Activated CD4-positive, alpha-beta T cell treated with anti-CD3 and anti-CD28 coated beads, Interleukin-2, amount 50 U/mL, for 1 hour (primary cell): ENCODE measurements around the gene GATAD2B.
A peak's percentile ranks its signal among the peaks of the same experiment; 100 is the strongest.
"Not testable (repeated sequence)": the region's sequence is repeated elsewhere in the genome, so short reads cannot be mapped to it uniquely, and the experiment has no call there.

Experiments
- DNase-seq: peaks from one replicate; pipeline ENCODE4 v3.0.0-alpha.2; 2020

Gene GATAD2B

GRCh38 chr1:153776352-153776751, 146.4 kb downstream of the GATAD2B start:
- DNase-seq = no peak

- peak; percentile 61 for DNase-seq
These were observed 147.1 kb downstream of the GATAD2B start for GRCh38 chr1:153775458-153776327.

- DNase-seq = no peak
These were observed 147.9 kb downstream of the GATAD2B start, which contains the start of gene SLC27A3 for GRCh38 chr1:153774780-153775457. Gene SLC27A3 (plus strand): TSS chr1:153775407. CDS start chr1:153775498, 91 bp downstream.

DNA sequence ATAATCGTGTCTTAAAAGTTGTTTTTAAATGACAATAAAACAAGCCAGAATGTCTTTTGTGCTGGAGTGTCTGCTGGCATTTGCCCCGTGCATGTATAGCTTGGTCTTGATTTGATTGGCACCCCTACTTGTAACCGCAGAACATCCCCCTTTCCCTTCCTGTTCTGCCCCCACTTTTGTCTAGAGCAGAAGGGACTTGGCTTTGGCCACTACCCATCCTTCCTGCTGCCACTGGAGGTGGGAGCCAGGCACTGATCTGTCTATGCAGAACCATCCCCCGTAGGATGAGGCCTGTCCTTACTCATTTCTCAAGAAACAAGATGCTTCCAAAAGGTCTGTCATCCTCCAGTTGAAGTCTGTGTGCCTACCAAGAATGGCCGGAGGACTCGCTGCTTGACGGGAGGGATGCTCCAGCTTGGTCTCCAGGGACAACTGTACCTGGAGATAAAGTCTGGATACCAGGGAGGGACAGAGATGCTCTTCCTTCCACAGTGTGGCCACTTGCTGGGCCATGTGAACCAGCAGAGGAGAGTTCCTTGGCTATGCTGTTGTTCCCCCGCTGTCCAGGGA, 148.7 kb downstream of the GATAD2B start:
- DNase-seq = no peak

DNA sequence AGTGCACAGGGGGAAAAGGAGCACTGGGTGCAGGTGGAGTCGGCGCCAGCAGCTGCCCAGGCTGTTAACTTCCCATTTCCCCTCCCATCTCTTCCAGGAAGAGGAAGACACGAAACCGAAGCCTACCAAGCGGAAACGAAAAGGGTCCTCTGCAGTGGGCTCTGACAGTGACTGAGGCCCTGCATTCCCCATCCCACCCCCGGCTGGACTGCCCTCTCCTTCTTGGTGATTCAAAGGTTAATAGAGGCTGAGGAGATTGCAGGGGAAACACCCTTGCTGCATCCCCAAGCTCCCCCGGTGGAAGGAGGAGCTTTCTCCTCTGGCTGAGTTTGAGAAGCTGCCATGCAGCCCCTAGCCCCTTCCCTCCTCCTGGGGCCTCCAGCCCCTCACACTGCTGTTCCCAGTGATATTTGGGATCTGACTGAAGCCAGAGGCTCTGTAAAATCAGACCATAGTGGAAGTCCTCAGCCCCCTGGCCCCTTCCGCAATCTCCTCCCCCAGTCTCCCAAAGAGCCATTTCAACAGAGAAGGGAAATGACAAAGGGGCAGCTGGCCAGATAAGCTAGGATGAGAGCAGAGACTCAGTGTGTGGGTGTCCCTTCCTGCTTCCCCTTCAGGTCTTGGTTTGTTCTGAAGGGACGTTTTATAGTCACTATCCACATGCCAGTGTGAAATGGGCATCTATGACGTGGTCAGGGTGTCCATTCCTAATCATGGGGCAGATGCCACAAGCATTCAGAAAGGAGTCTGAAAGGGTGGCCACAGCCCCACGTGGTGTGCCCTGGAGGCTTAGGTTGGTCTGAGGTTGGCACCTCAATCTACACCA, 149.5 kb downstream of the GATAD2B start:
- DNase-seq = no peak

DNA sequence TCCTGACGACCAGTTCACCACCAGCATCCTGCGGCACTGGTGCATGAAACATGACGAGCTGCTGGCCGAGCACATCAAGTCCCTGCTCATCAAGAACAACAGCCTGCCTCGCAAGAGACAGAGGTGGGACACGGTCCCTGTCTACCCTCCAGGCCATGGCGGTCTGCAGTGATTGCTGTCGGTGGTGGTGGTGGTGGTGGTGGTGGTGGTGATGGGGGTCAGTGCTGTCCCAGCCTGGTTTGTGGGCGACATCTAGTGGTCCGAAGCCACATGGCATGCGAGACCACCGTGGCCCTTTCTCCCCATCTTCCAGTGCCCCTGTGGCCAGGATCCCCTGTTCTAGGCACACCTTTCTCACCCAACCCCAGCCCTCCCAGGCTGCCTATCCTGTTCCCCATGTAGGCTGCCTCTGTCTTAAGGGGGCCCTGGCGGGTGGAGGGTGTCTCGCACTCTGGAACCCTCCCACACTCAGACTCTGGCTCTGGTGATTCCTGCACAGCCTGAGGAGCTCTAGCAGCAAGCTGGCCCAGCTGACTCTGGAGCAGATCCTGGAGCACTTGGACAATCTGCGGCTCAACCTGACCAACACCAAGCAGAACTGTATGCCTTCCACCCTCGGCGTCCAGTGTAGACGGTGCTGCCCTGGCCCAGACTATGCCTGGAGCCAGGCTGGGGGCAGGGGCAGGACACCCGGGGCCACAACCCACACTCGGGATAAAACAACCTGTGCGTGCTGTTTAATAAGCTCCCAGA, 150.8 kb downstream of the GATAD2B start:
- DNase-seq = no peak

GRCh38 chr1:153771261-153771660, 151.5 kb downstream of the GATAD2B start:
- DNase-seq = no peak

DNA sequence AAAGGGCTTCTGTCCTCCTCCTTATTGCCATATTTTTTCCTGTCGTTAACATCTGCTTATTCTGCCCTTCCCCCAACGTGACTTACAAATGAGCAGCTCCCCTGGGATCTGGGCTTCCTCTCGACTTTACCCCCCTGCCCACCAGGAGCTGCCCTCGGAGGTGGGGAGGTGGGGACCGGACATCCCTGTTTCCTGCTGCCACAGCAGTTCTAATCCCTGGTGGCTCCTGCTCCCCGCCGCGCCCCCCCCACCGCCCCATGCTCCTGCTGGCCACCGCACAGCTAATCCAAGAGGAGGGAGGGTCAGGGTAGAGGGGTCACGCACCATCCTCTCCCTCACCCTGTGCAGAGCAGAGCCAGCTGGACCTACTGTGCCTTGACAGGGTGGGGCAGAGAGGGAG, 152.0 kb downstream of the GATAD2B start:
- DNase-seq = no peak

- no peak for DNase-seq
These were observed 153.6 kb downstream of the GATAD2B start for GRCh38 chr1:153769221-153769620.

DNA sequence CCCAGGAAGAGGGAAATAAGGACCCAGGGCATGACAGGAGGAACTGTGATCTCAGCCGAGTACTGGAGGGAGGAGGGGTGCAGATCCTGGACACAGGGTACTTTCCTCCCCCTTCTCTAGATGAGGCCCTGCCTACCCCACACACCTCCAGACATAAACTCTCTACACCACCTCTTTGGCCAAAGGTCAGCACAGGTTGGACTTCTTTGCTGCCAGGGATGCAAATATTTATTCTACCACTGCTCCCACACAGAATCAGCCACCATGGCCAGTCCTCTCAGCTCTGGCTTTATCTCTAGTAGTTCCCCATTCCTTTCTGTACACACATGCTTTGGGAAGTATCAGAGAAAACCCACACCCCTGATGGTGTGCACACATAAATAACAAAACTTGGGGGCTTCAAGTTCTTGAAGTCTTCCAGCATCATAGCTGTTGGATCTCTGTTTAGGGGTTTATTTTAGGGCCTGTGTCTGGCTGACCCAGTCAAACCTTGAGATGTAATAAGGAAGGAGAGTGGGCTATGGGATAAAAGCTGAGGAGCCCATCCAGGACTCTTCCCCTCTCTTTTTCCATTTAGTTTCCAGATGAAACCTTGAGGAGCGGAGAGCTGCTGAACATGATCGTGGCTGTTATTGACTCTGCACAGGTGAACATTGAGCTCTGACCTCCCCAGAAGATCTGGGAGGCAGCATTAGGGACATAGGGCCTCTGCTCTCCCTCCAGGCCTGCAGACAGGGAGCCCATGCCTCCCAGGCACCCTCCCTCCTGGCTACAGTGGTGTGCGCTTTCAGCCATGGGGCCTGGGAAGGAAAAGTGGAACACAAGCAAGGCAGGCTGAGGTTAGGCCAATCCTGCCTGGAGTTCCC, 154.2 kb downstream of the GATAD2B start:
- no peak for DNase-seq

DNA sequence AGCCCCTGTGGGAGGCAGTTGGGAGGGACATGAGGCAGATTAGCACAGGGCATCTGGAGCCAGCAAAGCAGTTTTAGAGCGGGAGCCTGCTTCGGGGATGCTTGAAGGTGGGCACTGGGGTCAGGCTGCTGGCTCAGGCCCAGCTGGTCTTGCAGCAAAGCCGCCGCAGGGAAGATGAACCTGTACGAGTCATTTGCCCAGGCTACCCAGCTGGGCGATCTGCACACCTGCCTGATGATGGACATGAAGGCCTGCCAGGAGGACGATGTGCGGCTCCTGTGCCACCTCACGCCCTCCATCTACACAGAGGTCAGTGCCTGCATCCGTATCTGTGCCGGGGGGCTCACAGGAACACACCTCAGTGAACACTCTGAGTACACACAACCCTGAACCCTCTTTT, 155.3 kb downstream of the GATAD2B start:
- no peak for DNase-seq

DNA sequence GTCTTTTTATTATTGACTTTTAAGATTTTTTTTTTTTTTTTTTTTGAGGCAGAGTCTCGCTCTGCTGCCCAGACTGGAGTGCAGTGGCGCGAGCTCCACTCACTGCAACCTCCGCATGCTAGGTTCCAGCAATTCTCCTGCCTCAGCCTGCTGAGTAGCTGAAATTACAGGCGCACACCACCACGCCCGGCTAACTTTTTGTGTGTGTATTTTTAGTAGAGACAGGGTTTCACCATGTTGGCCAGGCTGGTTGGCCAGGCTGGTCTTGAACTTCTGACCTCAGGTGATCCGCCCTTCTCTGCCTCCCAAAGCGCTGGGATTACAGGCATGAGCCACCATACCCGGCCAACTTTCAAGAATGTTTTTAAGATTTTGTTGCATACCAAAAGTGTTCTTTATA, 156.1 kb downstream of the GATAD2B start:
- DNase-seq = not testable (repeated sequence)

- DNase-seq = no peak
These were observed 158.5 kb downstream of the GATAD2B start for GRCh38 chr1:153764310-153764709.

DNA sequence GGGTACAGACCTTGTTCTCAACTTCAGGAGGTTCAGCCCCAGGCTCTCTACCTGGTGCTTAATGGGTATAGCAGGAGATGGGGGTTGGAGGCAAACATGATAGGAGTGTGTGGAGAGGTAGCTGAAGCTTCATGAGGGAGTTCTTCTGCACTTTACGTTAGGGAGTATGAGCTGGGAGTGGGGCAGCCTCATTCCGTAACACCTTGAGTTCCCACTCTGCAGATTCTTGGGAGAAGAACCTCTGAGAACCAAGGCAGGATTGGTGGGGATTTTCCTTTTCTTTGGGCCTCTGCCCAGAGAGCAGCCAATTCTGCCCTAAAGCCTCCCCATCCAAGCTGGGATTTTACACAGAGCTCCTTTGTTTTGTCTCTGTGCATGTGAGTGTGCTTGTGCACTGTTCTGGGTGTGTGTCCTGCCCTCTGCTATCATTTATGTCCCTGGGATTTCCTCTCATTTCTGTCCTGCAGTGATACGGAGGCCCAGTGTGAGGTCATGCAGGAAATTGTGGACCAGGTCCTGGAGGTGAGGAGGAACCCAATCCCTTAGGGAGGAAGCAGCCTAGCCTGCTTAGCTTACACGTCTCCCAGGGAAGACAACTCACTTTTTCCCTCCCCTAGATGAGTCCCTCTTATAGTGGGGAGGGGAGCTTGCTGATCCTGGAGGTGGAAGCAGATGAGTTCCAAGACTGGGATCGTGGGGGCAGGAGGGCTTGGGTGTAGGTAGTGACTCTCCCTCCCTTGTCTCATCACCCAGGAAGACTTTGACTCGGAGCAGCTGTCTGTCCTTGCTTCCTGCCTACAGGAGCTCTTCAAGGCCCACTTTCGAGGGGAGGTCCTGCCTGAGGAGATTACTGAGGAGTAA, 159.2 kb downstream of the GATAD2B start:
- no peak for DNase-seq

DNA sequence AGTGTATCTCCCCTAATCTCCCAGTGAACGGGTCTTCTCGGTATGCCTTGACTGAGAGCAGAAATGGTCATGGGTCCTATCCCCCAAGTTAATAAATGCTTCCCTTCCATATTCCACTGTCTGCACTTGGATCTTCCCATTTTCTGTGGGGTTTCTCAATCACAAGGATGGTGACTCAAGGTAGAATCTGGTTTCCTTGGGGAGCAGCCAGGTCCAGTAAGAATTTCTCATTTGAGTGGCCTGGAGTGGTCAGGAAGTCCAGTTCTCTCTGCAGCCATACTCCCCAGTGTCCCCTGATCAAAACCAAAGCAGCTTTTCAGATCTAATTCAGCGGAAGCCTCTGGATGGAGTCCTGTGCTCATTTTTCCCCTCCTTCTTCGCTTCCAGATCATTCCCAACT, 162.3 kb downstream of the GATAD2B start:
- DNase-seq = no peak
